Measurements from ENCODE around the gene PLEKHB2. TPM values are rescaled to one million over a fixed set of nuclear protein-coding genes. Genes with fewer than 3 reads are reported as not detected.

Gene PLEKHB2
- total and polyA plus RNA-seq, 2 donors (not counting 1 experiment from before 2014, with no cell fraction given), result 16.3 to 39.5 TPM

DNA sequence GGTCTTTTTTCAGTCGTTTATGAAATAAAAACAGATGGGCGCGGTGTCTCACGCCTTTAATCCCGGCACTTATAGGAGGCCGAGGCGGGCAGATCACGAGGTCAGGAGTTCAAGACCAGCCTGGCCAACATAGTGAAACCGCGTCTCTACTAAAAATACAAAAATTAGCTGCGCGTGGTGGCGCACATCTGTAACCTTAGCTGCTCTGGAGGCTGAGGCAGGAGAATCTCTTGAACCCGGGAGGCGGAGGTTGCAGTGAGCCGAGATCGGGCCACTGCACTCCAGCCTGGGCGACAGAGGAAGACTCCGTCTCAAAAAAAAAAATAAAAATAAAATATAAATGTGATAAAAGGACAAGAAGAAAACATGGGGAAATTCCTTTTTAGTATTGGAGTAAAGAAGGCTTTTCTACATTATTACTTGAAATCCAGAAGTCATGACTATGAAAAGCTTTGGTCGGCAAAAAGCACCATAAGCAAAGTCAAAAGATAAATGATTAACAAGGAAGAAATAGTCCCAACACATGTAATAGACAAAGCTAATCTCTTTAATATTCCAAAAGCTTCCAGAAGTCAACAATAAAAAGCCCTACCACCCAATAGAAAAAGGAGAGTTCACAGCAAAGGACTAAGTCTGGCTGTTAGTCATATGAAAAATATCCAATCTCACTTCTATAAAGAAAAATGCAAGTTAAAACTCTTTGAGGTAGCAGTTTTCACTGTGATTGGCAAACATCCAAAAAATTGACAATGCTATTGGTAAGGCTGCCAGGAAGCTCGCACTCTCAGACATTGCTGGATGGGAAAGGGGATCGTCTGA is 10.5 kb upstream of the PLEKHB2 start:
- no peaks in the 10 kb centered on the region for H3K27me3 ChIP-seq (replicated peaks in 1 of 4; ENCODE audit: control extremely low read depth in 1 of 4, control insufficient read depth in 3 of 4, insufficient read depth in 4 of 4, low read length in 3 of 4)
- H3K4me1 Mint-ChIP-seq, result peaks cover 16% of the 10 kb centered on the region
- H3K9me3 ChIP-seq (ENCODE audit: control extremely low read depth in 1 of 3, control insufficient read depth in 2 of 3, insufficient read depth in 1 of 3, low read length in 2 of 3), result no peaks in the 10 kb centered on the region
- DNase-seq, result no peak
- ChIA-PET CTCF (interaction anchor here (0.6 to 3.7 kb wide), 3 partner anchors 8 to 58 kb away, joined by 4 to 26 read pairs (median 6); partner anchors contain the start of gene PLEKHB2), POLR2A (interaction anchor here (0.6 to 3.3 kb wide), 2 partner anchors 10 to 17 kb away, joined by 5 to 37 read pairs; partner anchors contain the start of gene PLEKHB2)
- H3K4me3 ChIP-seq (ENCODE audit: control extremely low read depth in 1 of 5, extremely low read depth in 1 of 5, insufficient read depth in 1 of 5, low read depth in 2 of 5, low read length in 4 of 5), result no peak overlapping the region
- H3K27ac Mint-ChIP-seq, result peak overlapping the region; percentile 93
- peak overlapping the region; percentile 91 for H3K4me2 ChIP-seq (replicated peaks; ENCODE audit: low read depth, low read length, poor library complexity, severe bottlenecking)
- H3K4me3 Mint-ChIP-seq, result peak overlapping the region; percentile 94
- intact Hi-C loops (cut with micrococcal nuclease), result loop anchor here (5.0 kb wide), 2 partner anchors 398 to 588 kb away; partner anchors contain the start of gene MZT2A
- WGBS (ENCODE audit: insufficient coverage), result 92% methylated on average over 15 of the region's 22 CpGs
- peaks cover 40% of the 10 kb centered on the region for H3K79me2 ChIP-seq (ENCODE audit: control insufficient read depth, insufficient read depth, low read length)
- H3K4me1 ChIP-seq (ENCODE audit: control insufficient read depth in 2 of 2, insufficient read depth in 2 of 2, low read length in 2 of 2), result peaks cover 7 to 16% of the 10 kb centered on the region in 2 donors
- peak overlapping the region; percentile 97 for H3K9ac ChIP-seq (ENCODE audit: low read length)
- TF ChIP-seq EZH2 (IDR thresholded peaks at IDR 0.05; ENCODE audit: borderline replicate concordance, insufficient read depth, low read depth, low read length, poor library complexity, severe bottlenecking), result no peak
- TF ChIP-seq, protein P1, sequence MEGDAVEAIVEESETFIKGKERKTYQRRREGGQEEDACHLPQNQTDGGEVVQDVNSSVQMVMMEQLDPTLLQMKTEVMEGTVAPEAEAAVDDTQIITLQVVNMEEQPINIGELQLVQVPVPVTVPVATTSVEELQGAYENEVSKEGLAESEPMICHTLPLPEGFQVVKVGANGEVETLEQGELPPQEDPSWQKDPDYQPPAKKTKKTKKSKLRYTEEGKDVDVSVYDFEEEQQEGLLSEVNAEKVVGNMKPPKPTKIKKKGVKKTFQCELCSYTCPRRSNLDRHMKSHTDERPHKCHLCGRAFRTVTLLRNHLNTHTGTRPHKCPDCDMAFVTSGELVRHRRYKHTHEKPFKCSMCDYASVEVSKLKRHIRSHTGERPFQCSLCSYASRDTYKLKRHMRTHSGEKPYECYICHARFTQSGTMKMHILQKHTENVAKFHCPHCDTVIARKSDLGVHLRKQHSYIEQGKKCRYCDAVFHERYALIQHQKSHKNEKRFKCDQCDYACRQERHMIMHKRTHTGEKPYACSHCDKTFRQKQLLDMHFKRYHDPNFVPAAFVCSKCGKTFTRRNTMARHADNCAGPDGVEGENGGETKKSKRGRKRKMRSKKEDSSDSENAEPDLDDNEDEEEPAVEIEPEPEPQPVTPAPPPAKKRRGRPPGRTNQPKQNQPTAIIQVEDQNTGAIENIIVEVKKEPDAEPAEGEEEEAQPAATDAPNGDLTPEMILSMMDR (IDR thresholded peaks at IDR 0.05), result no peak
- no peak for ATAC-seq (ENCODE audit: low read depth)
- H2AFZ ChIP-seq (ENCODE audit: insufficient read depth, low read depth, low read length, poor library complexity, severe bottlenecking), result peak overlapping the region; percentile 95
- no peak overlapping the region for H3K27ac ChIP-seq (ENCODE audit: low read length in 2 of 2)
- H4K20me1 ChIP-seq (ENCODE audit: control insufficient read depth, insufficient read depth, low read length, poor library complexity, severe bottlenecking), result peaks cover 16% of the 10 kb centered on the region
- H3K27me3 Mint-ChIP-seq, result no peaks in the 10 kb centered on the region
- H3K9me3 Mint-ChIP-seq (ENCODE audit: insufficient read depth), result no peaks in the 10 kb centered on the region
- H3K36me3 ChIP-seq (replicated peaks in 1 of 2; ENCODE audit: control extremely low read depth in 1 of 2, control insufficient read depth in 1 of 2, extremely low read depth in 1 of 2, insufficient read depth in 2 of 2, low read length in 1 of 2), result no peaks in the 10 kb centered on the region

DNA sequence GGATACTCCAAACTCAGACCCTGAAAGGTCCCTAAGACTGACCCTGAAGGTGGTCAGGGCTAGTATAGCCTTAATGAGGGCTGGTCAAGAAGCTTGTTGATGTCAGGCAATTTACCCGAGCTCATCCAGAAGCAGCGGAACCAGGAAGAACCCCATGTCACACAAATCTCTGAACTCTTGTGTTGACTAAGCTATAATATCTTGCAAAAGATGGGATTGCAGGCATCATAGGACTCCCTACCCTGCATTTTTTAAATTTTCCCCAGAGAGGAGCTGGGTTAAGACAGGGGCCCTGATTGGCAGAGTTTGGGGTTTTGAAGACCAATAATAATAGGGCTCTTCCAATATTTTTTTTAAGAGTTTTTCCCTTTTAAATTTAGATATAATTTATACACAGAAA is 2.0 kb upstream of the PLEKHB2 start:
- H3K9me3 Mint-ChIP-seq (ENCODE audit: insufficient read depth), result no peaks in the 10 kb centered on the region
- Histone ChIP-seq H4K20me1 (ENCODE audit: control insufficient read depth, insufficient read depth, low read length, poor library complexity, severe bottlenecking) (peaks cover 26% of the 10 kb centered on the region), H3K4me3 (ENCODE audit: control extremely low read depth in 1 of 5, extremely low read depth in 1 of 5, insufficient read depth in 1 of 5, low read depth in 2 of 5, low read length in 4 of 5) (no peak overlapping the region), H3K27me3 (replicated peaks in 1 of 4; ENCODE audit: control extremely low read depth in 1 of 4, control insufficient read depth in 3 of 4, insufficient read depth in 4 of 4, low read length in 3 of 4) (no peaks in the 10 kb centered on the region), H3K4me1 (ENCODE audit: control insufficient read depth in 2 of 2, insufficient read depth in 2 of 2, low read length in 2 of 2) (peaks cover 19 to 20% of the 10 kb centered on the region in 2 donors), H3K9ac (ENCODE audit: low read length) (no peak overlapping the region), H3K27ac (ENCODE audit: low read length in 2 of 2) (no peak overlapping the region), H2AFZ (ENCODE audit: insufficient read depth, low read depth, low read length, poor library complexity, severe bottlenecking) (no peak overlapping the region), H3K4me2 (replicated peaks; ENCODE audit: low read depth, low read length, poor library complexity, severe bottlenecking) (no peak overlapping the region), H3K36me3 (replicated peaks in 1 of 2; ENCODE audit: control extremely low read depth in 1 of 2, control insufficient read depth in 1 of 2, extremely low read depth in 1 of 2, insufficient read depth in 2 of 2, low read length in 1 of 2) (peaks cover 0 to 4% of the 10 kb centered on the region in 2 experiments), H3K79me2 (ENCODE audit: control insufficient read depth, insufficient read depth, low read length) (peaks cover 30% of the 10 kb centered on the region), H3K9me3 (ENCODE audit: control extremely low read depth in 1 of 3, control insufficient read depth in 2 of 3, insufficient read depth in 1 of 3, low read length in 2 of 3) (no peaks in the 10 kb centered on the region)
- H3K4me1 Mint-ChIP-seq, result peaks cover 34% of the 10 kb centered on the region
- peak overlapping the region; percentile 54 for H3K4me3 Mint-ChIP-seq
- ChIA-PET POLR2A (interaction anchor here (0.7 to 5.2 kb wide), 2 partner anchors 9 to 1223 kb away, joined by 8 to 37 read pairs; partner anchors contain the start of gene FAM168B), CTCF (interaction anchor here (0.7 to 1.4 kb wide), 2 partner anchors 9 to 306 kb away, joined by 4 read pairs; partner anchors contain the start of gene FAM168B)
- H3K27ac Mint-ChIP-seq, result peak overlapping the region; percentile 64
- no peaks in the 10 kb centered on the region for H3K27me3 Mint-ChIP-seq
- no peak for TF ChIP-seq EZH2 (IDR thresholded peaks at IDR 0.05; ENCODE audit: borderline replicate concordance, insufficient read depth, low read depth, low read length, poor library complexity, severe bottlenecking)
- WGBS (ENCODE audit: insufficient coverage), result no CpG with 5 or more reads among the region's 2 CpGs
- no peak for ATAC-seq (ENCODE audit: low read depth)
- no peak for DNase-seq
- intact Hi-C loops (cut with micrococcal nuclease), result loop anchor here (10.0 kb wide), 1 partner anchor 758 kb away; the partner anchor contains the start of gene IMP4

Measured in B cell (primary cell).